GM18951 (cell line): ENCODE results near the gene BABAM2.

ENCODE experiments used
- POLR2A ChIP-seq: IDR thresholded peaks from 4 replicates; pipeline ENCODE4 v1.6.1; 2011; ENCODE audit warnings: mild to moderate bottlenecking; ENCODE audit not compliant: insufficient read length, insufficient read depth; ENCODE audit errors: extremely low read depth
- in situ Hi-C: fragments of 300-500 bp; cut with MboI; formaldehyde crosslinking; loops from one replicate; pipeline ENCODE4 v1.12.0; 2022; ENCODE audit warnings: low sequenced_read_pairs, mixed read lengths, inconsistent platforms; ENCODE audit not compliant: unreplicated experiment

BABAM2 gene

GRCh38 chr2:28165087-28165635 lies 274.6 kb downstream of the BABAM2 start:
- no peak for TF ChIP-seq POLR2A
- in situ Hi-C loops, result no loop called here

DNA sequence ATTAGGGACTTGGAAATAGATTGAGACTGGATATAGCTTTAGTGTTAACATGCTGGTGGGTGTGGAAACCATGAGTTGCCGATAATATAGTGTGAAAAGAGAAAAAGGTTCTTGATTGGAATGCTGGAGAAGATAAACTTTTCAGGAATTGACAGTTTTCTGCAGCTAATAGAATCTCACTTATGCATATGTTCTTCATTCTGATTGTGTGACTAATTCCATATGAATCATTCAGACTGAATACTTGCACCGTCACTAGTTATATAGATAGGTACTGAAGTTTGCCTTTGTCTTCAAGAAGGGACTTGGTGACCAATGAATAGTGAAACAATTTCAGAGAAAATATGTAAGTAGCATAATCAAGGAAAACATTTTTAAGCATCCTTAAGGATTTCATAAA lies 276.4 kb downstream of the BABAM2 start:
- in situ Hi-C loops, result no loop called here
- TF ChIP-seq POLR2A, result no peak

DNA sequence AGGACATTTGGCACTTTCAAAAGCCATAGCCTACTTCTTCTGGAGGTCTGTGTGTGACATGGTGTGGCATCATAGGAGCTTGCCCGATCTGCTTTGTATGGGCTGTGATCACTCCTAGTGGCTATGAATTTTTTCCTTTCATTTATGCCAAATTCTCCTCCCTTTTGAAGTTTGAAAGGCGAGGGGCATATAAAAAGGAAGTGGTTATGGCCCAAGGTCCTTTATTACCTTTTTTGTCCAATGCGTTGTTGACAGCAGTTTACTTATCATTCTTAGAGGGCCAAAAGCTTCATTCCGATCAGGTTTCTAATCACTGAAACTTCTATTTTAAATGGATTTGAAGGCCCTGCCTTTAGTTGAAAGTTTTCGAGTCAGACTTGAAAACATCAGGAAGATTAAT lies 277.8 kb downstream of the BABAM2 start:
- in situ Hi-C loops, result no loop called here
- no peak for TF ChIP-seq POLR2A

DNA sequence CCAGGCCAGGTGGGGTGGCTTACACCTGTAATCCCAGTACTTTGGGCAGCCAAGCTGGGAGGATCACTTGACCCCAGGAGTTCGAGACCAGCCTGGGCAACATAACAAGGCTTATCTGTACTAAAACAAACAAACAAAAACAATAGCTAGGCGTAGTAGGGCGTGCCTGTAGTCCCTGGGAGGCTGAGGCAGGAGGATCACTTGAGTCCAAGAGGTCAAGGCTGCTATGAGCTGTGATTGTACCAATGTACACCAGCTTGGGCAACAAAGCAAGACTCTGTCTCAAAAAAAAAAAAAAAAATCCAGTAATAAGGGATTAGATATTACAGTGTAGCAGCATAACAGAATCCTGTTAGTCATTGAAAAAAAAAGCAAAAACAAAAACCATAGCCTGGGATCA lies 279.0 kb downstream of the BABAM2 start:
- in situ Hi-C loops, result no loop called here

GRCh38 chr2:28172114-28172898 lies 281.8 kb downstream of the BABAM2 start:
- in situ Hi-C loops, result no loop called here

More for the DNA sequence above, 279.0 kb downstream of the BABAM2 start:
- TF ChIP-seq POLR2A, result no peak

GRCh38 chr2:28173377-28173776 lies 282.8 kb downstream of the BABAM2 start:
- in situ Hi-C loops, result no loop called here
- TF ChIP-seq POLR2A, result no peak

More at GRCh38 chr2:28172114-28172898, 281.8 kb downstream of the BABAM2 start:
- no peak for TF ChIP-seq POLR2A

GRCh38 chr2:28174211-28174610 lies 283.7 kb downstream of the BABAM2 start:
- TF ChIP-seq POLR2A, result no peak
- in situ Hi-C loops, result no loop called here

- no peak for TF ChIP-seq POLR2A
- in situ Hi-C loops, result no loop called here
Observed at GRCh38 chr2:28175028-28175427, 284.5 kb downstream of the BABAM2 start.

DNA sequence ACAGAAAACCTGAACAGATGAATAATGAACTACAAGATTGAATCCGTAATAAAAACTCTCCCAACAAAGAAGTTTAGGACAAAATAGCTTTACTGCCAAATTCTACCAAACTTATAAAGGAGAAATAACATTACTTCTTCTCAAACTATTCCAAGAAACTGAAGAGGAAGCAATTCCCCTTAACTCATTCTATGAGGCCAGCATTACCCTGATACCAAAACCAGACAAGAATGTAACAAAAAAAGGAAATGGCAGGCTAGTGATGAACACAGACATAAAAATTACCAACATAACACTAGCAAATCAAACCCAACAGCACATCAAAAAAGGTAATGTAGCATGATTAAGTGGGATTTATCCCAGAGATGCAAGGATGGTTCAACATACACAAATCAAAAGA lies 288.4 kb downstream of the BABAM2 start:
- TF ChIP-seq POLR2A, result no peak
- in situ Hi-C loops, result no loop called here

GRCh38 chr2:28181801-28182200 lies 291.3 kb downstream of the BABAM2 start:
- in situ Hi-C loops, result no loop called here
- no peak for TF ChIP-seq POLR2A

DNA sequence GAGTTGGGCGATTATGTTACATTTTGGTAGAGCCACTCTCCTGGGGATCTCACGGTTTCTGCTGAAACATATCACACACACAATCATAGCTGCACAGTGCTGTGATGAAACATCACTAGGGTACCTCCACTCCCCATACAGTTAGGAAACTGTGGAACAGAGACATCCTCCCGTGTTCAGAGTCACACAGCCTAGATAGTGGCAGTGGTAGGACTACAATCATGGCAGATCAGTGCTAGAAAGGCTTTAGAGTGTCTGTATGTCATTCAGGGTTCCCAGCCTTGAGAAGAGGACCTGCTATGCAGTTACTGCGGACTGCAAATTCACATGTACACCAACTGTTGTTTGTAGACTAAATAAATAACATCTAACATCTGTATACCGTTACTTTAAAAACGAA lies 291.8 kb downstream of the BABAM2 start:
- no peak for TF ChIP-seq POLR2A
- in situ Hi-C loops, result no loop called here

DNA sequence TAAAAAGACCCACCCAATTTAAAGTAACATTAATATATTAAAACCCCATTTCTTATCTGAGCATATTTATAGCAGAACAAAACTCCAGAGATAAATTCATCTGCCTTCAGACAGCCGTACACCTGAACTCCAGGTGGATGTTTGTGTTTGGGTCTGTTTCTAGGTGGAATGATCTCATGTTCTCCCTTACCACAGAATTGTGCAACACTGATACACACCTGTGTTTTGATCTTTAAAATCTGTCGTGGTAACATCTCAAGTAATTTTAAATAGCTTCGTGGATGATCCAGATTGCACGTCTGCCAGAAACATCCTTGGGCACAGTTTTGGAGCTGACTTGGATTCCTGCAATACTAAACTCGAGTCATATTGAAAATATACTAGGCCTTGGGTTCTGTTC lies 294.6 kb downstream of the BABAM2 start:
- in situ Hi-C loops, result no loop called here
- TF ChIP-seq POLR2A, result no peak

DNA sequence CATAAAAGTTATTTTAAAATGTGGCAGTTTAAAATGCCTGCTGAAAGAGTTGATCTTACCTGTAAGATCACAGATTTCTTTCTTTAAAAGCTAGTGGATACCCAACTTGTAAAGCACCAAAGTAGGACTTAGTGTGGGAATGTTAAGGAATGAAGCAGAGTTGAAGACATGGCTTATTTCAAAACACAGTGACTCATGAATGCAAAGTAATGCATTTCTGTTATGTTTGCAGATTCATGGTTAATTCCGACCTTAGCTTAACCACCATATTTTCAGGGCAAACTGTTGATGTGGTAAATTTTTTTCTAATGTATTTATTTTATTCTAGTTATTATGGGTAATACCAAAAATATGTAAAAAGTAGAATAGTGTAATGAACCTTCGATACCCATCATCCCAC lies 295.4 kb downstream of the BABAM2 start:
- in situ Hi-C loops, result no loop called here
- no peak for TF ChIP-seq POLR2A

DNA sequence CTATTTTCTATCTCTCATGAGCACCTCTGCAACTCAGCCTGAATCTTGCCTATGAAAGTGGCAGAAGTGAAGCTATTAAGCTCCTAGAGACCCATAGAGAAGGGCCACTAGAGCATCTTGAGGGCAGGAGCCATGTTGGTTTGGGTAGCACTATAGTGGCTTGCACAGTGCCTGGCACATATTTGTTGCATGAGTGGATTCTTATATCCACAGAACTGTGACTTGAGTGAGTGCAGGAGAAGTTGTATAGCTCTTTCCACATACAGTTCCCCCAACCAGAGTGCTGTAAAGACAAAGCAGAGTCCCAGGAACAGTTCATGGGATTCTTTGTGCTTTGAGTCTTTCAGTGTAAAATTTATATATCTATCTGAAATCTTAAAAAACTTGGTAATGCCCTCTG lies 296.7 kb downstream of the BABAM2 start:
- no peak for TF ChIP-seq POLR2A
- in situ Hi-C loops, result no loop called here
